Measurements from ENCODE around the gene PGAP6. TPM values are rescaled to one million over a fixed set of nuclear protein-coding genes. Genes with fewer than 3 reads are reported as not detected.

PGAP6 gene
- total and polyA plus RNA-seq, 2 of the 8 experiments (the other 6 are each of a cell fraction or from before 2014, with no cell fraction given): 86.8 to 364 TPM

- Histone ChIP-seq H4K91ac (replicated peaks; ENCODE audit: insufficient read length, low read length) (no peak overlapping the region), H3K36me3 (ENCODE audit: control insufficient read depth in 2 of 4, insufficient read depth in 4 of 4, low read length in 3 of 4) (peaks cover 8 to 27% (median 24%) of the 10 kb centered on the region in 4 experiments; a peak in 6 of 8 replicates), H3K27me3 (replicated peaks in 1 of 4; ENCODE audit: control insufficient read depth in 3 of 4, extremely low read depth in 1 of 4, insufficient read depth in 3 of 4, low read length in 3 of 4) (no peaks in the 10 kb centered on the region), H3K23ac (ENCODE audit: insufficient read length) (no peak overlapping the region), H4K8ac (ENCODE audit: extremely low read depth, insufficient read depth, low read length) (no peak overlapping the region), H3K9me3 (ENCODE audit: insufficient read depth in 2 of 2, low read depth in 1 of 2, low read length in 1 of 2) (no peaks in the 10 kb centered on the region), H3K4me2 (ENCODE audit: insufficient read depth in 1 of 2, low read depth in 2 of 2, low read length in 2 of 2) (no peak overlapping the region), H2BK120ac (replicated peaks; ENCODE audit: low read depth, low read length) (no peak overlapping the region), H3K14ac (ENCODE audit: insufficient read length) (no peak overlapping the region), H2BK20ac (ENCODE audit: low read length) (no peak overlapping the region), H3K27ac (ENCODE audit: low read depth, low read length) (no peak overlapping the region), H4K20me1 (replicated peaks in 1 of 2; ENCODE audit: control insufficient read depth in 1 of 2, insufficient read depth in 2 of 2, low read length in 2 of 2) (peaks cover 2 to 14% of the 10 kb centered on the region in 2 experiments), H2BK15ac (ENCODE audit: low read length) (no peak overlapping the region), H3K23me2 (ENCODE audit: low read depth, low read length) (no peaks in the 10 kb centered on the region; the same call in 1 of the 2 replicates), H3K79me2 (ENCODE audit: control insufficient read depth in 1 of 2, insufficient read depth in 2 of 2, low read length in 2 of 2) (no peaks in the 10 kb centered on the region; a peak in 1 of 4 replicates), H3K4ac (replicated peaks; ENCODE audit: insufficient read length, low read depth, low read length) (no peak overlapping the region), H3K79me1 (ENCODE audit: low read depth, low read length) (no peaks in the 10 kb centered on the region; the same call in 1 of the 2 replicates), H2AFZ (ENCODE audit: low read length) (no peak overlapping the region), H3K4me1 (replicated peaks in 1 of 4; ENCODE audit: control insufficient read depth in 3 of 4, insufficient read depth in 4 of 4, low read length in 3 of 4) (peaks cover 0 to 10% (median 8%) of the 10 kb centered on the region in 4 experiments; a peak in 5 of 7 replicates), H3K9ac (replicated peaks in 1 of 4; ENCODE audit: extremely low read depth in 1 of 4, low read depth in 3 of 4, low read length in 3 of 4) (no peak overlapping the region), H3K18ac (ENCODE audit: extremely low read depth, low read length) (no peak overlapping the region), H2BK5ac (ENCODE audit: low read depth, low read length) (no peak overlapping the region), H2BK12ac (ENCODE audit: low read depth, low read length) (no peak overlapping the region), H3K56ac (replicated peaks; ENCODE audit: insufficient read length, low read depth, low read length) (no peak overlapping the region), H2AK5ac (ENCODE audit: low read depth, low read length) (no peak overlapping the region), H4K5ac (ENCODE audit: insufficient read length, low read depth, low read length) (no peak overlapping the region), H3K4me3 (ENCODE audit: extremely low read depth in 1 of 4, insufficient read depth in 2 of 4, low read depth in 3 of 4, low read length in 4 of 4) (no peak overlapping the region)
- 94% methylated on average over 18 of the region's 18 CpGs; no CpG with 5 or more reads in 1 of the 2 experiments for WGBS, 2 experiments (ENCODE audit: extremely low coverage in 1 of 2, insufficient coverage in 1 of 2, insufficient read length in 1 of 2, insufficient replicate concordance in 2 of 2, low coverage in 1 of 2, low lambda C conversion rate in 2 of 2, missing lambda C conversion rate in 1 of 2)
- DNase-seq (ENCODE audit: low read depth in 1 of 2, low spot score in 2 of 2) (no peak), FAIRE-seq (no peak)
- CTCF ChIA-PET (ENCODE audit: partially characterized antibody): interaction anchor here (0.6 to 1.7 kb wide), 4 partner anchors 16 to 261 kb away, joined by 3 to 6 read pairs (median 4); no protein-coding TSS in a partner anchor
- POLR2A ChIA-PET (ENCODE audit: partially characterized antibody): interaction anchor here (0.5 to 1.6 kb wide), 5 partner anchors 12 to 382 kb away, joined by 3 to 6 read pairs (median 4); no protein-coding TSS in a partner anchor
- no peak for TF ChIP-seq RXRA (IDR thresholded peaks at IDR 0.05; ENCODE audit: insufficient read depth, low read depth, low read length)
- TF ChIP-seq E2F6 (IDR thresholded peaks at IDR 0.05): no peak
- no peak for TF ChIP-seq TAF1 (IDR thresholded peaks at IDR 0.05; ENCODE audit: low read depth, low read length)
- no peak for TF ChIP-seq SIX5 (IDR thresholded peaks at IDR 0.05; ENCODE audit: low read depth, low read length)
- no peak for TF ChIP-seq MAFK (IDR thresholded peaks at IDR 0.05; ENCODE audit: low read depth, low read length)
- no peak for TF ChIP-seq HDAC2 (IDR thresholded peaks at IDR 0.05; ENCODE audit: borderline replicate concordance in 1 of 2, low read depth in 2 of 2, low read length in 2 of 2)
- TF ChIP-seq CHD1 (IDR thresholded peaks at IDR 0.05; ENCODE audit: low read depth, low read length): no peak
- TF ChIP-seq USF2 (IDR thresholded peaks at IDR 0.05; ENCODE audit: low read length): no peak
Observed at GRCh38 chr16:367333-367903, 14.4 kb downstream of the PGAP6 start.

Data from H1 (cell line).